ENCODE data around the gene SLC35E1.
A peak's percentile ranks its signal among the peaks of the same experiment; 100 is the strongest.

Gene SLC35E1

DNA sequence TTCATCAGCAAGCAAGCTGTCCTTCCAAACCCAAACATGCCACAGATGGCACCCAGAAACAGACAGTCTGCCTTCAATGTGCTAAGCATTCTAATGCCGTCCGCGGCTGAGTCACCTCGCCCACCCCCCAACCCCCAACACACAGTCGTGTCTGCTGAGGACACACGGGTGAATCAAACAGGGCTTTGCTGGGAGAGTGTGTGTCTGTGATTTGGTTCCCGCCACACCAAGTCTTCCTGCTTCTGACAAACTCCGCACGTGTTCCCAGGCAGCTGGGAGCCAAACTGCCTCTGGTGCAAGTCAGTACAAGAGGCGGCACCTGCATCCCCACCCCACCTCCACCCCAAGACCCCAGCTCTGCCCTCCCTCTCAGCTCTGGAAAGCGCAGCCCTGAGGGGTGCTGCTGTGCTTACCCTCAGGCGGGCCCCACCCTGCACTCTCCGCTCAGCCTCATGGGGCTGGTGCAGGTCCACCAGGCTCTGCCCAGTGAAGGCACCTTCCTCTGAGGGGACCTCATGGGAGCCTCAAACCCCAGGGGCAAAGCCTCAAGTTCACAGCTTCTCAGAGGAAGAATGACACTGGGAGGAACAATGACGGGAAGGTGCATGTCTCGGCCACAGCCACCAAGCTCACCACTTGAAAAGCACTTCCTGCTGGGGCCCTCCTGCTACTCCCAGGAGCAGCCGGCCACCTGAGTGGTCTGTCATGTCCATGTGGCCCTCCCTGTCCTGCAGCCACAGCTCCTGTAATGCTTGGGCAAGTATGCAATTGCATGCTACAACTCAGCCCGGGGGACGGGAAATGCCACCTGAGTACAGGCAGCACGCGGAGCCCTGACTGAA, 15.0 kb upstream of the SLC35E1 start:
- peak overlapping the region; percentile 82 for H3K4me3 ChIP-seq (ENCODE audit: low read depth, low read length)

DNA sequence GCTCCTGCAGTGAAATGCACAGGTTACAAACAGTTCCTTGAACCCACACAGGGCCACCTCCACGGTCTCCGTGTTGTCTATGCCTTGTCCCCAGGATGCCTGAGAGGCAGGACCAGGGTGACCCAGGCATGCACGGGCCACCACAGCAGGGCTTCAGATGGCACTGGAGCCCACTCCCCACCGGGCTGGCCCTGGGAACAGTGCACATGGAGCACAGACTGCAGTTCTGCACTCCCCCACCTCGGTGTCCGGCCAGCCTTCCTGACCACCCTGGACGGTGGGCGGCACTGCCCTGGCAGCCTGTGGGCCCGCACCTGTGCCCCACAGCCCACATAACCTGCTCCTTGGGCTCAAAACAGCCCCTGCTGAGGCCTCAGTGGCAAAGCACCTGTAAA, 14.3 kb upstream of the SLC35E1 start:
- TF ChIP-seq, protein P1, sequence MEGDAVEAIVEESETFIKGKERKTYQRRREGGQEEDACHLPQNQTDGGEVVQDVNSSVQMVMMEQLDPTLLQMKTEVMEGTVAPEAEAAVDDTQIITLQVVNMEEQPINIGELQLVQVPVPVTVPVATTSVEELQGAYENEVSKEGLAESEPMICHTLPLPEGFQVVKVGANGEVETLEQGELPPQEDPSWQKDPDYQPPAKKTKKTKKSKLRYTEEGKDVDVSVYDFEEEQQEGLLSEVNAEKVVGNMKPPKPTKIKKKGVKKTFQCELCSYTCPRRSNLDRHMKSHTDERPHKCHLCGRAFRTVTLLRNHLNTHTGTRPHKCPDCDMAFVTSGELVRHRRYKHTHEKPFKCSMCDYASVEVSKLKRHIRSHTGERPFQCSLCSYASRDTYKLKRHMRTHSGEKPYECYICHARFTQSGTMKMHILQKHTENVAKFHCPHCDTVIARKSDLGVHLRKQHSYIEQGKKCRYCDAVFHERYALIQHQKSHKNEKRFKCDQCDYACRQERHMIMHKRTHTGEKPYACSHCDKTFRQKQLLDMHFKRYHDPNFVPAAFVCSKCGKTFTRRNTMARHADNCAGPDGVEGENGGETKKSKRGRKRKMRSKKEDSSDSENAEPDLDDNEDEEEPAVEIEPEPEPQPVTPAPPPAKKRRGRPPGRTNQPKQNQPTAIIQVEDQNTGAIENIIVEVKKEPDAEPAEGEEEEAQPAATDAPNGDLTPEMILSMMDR (IDR thresholded peaks at IDR 0.05; ENCODE audit: borderline replicate concordance, insufficient read depth, low read depth, low read length), result no peak
- H3K4me3 ChIP-seq (ENCODE audit: low read depth, low read length), result peak overlapping the region; percentile 82

More for the DNA sequence above, 15.0 kb upstream of the SLC35E1 start:
- TF ChIP-seq, protein P1 (IDR thresholded peaks at IDR 0.05; ENCODE audit: borderline replicate concordance, insufficient read depth, low read depth, low read length), result no peak

DNA sequence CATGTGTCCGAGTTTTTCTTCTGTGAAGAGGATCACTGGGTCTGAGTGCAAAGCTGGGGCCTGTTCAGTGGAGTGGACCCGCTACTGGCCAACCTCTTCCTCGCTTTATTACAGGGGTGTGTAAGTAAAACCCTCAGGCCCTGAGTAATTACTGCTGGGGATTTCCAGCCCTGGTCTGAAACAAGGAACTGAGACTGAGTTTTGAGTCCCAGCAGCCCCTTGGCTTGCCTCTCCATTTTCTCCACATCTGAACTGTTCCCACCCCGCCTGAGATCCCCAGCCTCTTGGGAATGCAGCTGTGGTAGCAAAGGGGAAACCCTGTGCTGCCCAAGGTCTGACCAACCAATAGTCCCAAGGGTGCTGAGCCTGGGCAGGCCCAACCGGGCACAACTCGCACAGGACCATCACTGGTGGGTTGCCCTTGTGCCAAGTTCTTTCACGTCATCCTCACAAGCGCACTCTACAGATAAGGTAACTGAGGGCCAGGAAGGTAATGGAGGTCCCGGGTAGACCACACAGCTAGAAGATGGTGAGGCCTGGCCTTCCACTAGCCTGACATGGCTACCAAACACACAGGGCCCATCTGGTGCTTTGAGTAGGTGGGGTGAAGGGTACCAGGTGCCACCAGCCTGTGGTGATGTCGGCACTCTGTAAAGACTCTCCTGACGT, 13.7 kb upstream of the SLC35E1 start:
- H3K4me3 ChIP-seq (ENCODE audit: low read depth, low read length), result peak overlapping the region; percentile 82

DNA sequence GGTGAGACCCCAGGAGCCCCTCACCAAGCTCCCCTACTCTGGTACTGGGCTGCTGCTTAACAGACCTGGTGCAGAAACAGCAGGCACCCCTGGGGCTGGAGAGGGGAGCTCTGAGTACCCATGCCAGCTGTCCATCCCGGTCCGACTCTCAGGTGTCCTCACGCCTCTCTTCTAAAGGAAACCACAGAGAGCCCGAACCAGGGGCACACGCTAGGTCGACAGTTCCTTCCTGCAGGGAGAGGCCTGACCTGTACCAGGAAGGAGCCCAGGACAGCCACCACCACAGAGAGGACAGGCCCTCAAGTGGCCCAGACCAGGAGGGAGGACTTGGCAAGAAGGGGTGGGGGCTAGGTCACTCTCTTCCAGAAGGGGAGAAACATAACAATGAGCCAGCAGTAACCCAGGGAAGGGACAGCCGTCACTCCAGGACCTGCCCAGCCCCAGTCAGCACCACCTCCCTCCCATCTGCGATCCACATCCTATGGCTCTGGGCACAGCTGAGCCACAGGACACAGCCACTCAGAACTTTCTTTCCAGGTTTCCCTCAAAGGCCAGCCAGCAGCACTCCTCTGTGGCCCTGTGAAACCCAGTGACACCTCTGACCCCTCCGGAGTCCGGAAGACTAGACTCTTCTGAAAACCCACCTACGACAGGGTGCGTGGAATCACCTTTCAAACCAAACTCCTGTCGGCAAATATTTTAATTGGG, 13.0 kb upstream of the SLC35E1 start:
- TF ChIP-seq, protein P1 (IDR thresholded peaks at IDR 0.05; ENCODE audit: borderline replicate concordance, insufficient read depth, low read depth, low read length), result no peak
- H3K4me3 ChIP-seq (ENCODE audit: low read depth, low read length), result peak overlapping the region; percentile 82

More for the DNA sequence above, 13.7 kb upstream of the SLC35E1 start:
- TF ChIP-seq, protein P1 (IDR thresholded peaks at IDR 0.05; ENCODE audit: borderline replicate concordance, insufficient read depth, low read depth, low read length), result no peak

DNA sequence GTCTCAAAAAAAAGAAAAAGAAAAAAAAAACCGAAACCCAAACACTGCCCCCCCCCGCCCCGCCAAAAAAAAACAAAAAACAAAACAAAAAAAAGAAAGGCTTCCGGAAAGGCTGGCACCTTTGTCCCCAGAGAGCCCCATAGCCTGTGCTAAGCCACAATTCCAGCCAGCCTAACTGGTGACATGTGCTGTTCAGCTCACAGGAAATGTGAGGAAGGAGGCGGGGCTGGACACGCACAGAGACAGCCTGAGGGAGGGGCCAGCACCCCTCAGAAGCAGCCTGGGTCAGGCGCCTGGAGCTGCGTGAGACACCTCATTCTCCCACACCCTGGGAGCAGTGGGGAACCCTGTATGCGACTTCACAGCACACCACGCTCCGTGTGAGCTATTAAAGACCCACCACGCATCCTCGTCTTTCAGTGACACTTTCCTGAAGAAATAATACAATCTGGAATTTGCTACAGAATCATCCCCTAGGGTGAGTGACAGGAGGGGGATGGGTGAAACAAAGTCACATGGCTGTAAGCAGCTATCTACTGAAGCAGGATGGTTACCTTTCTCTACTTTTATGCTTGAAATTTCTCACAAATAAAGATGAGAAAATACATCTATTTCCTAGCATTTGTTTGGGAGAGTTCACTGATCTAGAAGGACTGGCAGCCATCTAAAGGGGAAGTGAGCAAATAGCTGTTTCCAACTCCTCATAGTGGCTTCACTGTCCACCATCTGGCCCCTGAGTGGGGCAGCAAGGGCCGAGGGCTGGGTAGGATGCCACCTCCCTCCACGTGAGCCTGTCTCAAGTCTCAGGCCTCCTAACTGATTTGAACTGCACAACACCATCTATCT, 12.3 kb upstream of the SLC35E1 start:
- TF ChIP-seq, protein P1 (IDR thresholded peaks at IDR 0.05; ENCODE audit: borderline replicate concordance, insufficient read depth, low read depth, low read length), result no peak
- H3K4me3 ChIP-seq (ENCODE audit: low read depth, low read length), result peak overlapping the region; percentile 82

DNA sequence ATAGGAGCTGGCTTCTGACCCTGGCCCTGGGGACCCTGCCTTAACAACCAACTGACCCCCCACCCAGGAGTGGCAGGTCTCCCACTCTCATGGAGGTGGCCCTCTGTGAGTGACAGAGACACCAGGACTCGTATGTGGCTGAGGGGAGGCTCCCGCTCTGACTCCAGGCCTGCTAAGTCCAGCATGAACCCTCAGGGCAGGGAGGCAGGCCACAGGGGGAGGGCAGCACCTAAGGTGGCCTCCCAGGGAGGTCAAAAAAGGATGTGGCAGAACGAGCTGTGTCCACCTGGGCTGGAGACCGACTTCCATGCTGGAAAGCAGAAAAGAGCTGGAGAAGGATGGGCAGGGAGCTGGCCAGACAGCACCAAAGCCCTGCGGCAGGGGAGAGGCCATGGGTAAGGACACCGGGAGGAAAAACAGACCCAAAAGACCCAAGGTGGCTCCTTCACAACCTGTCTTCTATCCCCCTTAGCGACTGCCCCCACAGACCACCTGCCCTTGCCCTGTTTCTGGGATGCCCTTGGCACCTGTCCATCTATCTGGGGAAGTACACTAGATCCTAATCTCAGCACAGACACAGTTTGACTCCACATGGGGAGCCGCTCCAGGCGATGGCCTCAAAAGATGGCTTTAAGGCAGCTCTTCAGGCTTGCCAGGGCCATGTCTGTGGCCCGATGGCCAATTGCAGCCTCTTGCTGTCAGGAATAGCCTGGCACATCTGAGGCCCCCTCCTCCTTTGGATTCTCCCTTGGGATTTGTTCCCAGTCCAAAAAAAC, 10.5 kb upstream of the SLC35E1 start:
- no peak overlapping the region for H3K4me3 ChIP-seq (ENCODE audit: low read depth, low read length)
- TF ChIP-seq, protein P1 (IDR thresholded peaks at IDR 0.05; ENCODE audit: borderline replicate concordance, insufficient read depth, low read depth, low read length), result no peak
